DLD1 (cell line): Measurements from ENCODE around the gene TK1.

Source experiments
- in situ Hi-C: cut with HindIII; loops from 2 replicates; pipeline ENCODE4 v1.10.0; 2017; ENCODE audit warnings: low sequenced_read_pairs

TK1 gene

GRCh38 chr17:78125138-78125913 lies 61.5 kb downstream of the TK1 start:
- in situ Hi-C loops = no loop called here

GRCh38 chr17:78124836-78125137 lies 62.1 kb downstream of the TK1 start:
- in situ Hi-C loops = no loop called here
